Measurements from ENCODE around the gene FAM98B. TPM values are rescaled to one million over a fixed set of nuclear protein-coding genes. Genes with fewer than 3 reads are reported as not detected.
A peak's percentile ranks its signal among the peaks of the same experiment; 100 is the strongest.

FAM98B gene
- total RNA-seq, 1 donor from 2014 or later: 15.6 TPM

GRCh38 chr15:38486936-38487335, 33.0 kb downstream of the FAM98B start:
- Mint-ChIP-seq H3K9me3 (ENCODE audit: low read depth) (no peaks in the 10 kb centered on the region), H3K27ac (ENCODE audit: unreplicated experiment) (peak overlapping the region; percentile 39), H3K36me3 (ENCODE audit: low read depth) (peaks cover 2% of the 10 kb centered on the region), H3K27me3 (ENCODE audit: low read depth) (no peaks in the 10 kb centered on the region), H3K4me3 (ENCODE audit: unreplicated experiment) (no peak overlapping the region), H3K4me1 (ENCODE audit: low read depth) (peaks cover 36% of the 10 kb centered on the region)
- TF ChIP-seq CTCF (IDR thresholded peaks at IDR 0.05): no peak
- no peak for DNase-seq (ENCODE audit: low spot score)

- no peak for TF ChIP-seq CTCF (IDR thresholded peaks at IDR 0.05)
- peak overlapping the region; percentile 39 for H3K27ac Mint-ChIP-seq (ENCODE audit: unreplicated experiment)
- no peak overlapping the region for H3K4me3 Mint-ChIP-seq (ENCODE audit: unreplicated experiment)
- H3K36me3 Mint-ChIP-seq (ENCODE audit: low read depth): peaks cover 2% of the 10 kb centered on the region
- peaks cover 36% of the 10 kb centered on the region for H3K4me1 Mint-ChIP-seq (ENCODE audit: low read depth)
- no peaks in the 10 kb centered on the region for H3K9me3 Mint-ChIP-seq (ENCODE audit: low read depth)
- DNase-seq (ENCODE audit: low spot score): no peak
- no peaks in the 10 kb centered on the region for H3K27me3 Mint-ChIP-seq (ENCODE audit: low read depth)
These were observed 33.5 kb downstream of the FAM98B start for GRCh38 chr15:38487378-38487777.

GRCh38 chr15:38490242-38490922, 36.5 kb downstream of the FAM98B start:
- peak overlapping the region; percentile 44 for H3K4me3 Mint-ChIP-seq (ENCODE audit: unreplicated experiment)
- no peak for DNase-seq (ENCODE audit: low spot score)

GRCh38 chr15:38496151-38496550, 42.2 kb downstream of the FAM98B start:
- peaks cover 2% of the 10 kb centered on the region for H3K4me1 Mint-ChIP-seq (ENCODE audit: low read depth)
- H3K27me3 Mint-ChIP-seq (ENCODE audit: low read depth): no peaks in the 10 kb centered on the region
- no peaks in the 10 kb centered on the region for H3K9me3 Mint-ChIP-seq (ENCODE audit: low read depth)
- no peak for TF ChIP-seq CTCF (IDR thresholded peaks at IDR 0.05)
- no peak overlapping the region for H3K27ac Mint-ChIP-seq (ENCODE audit: unreplicated experiment)
- no peaks in the 10 kb centered on the region for H3K36me3 Mint-ChIP-seq (ENCODE audit: low read depth)
- no peak overlapping the region for H3K4me3 Mint-ChIP-seq (ENCODE audit: unreplicated experiment)
- no peak for DNase-seq (ENCODE audit: low spot score)

More at GRCh38 chr15:38490242-38490922, 36.5 kb downstream of the FAM98B start:
- Mint-ChIP-seq H3K27me3 (ENCODE audit: low read depth) (no peaks in the 10 kb centered on the region), H3K27ac (ENCODE audit: unreplicated experiment) (peak overlapping the region; percentile 62), H3K36me3 (ENCODE audit: low read depth) (peaks cover 2% of the 10 kb centered on the region), H3K9me3 (ENCODE audit: low read depth) (no peaks in the 10 kb centered on the region), H3K4me1 (ENCODE audit: low read depth) (peaks cover 36% of the 10 kb centered on the region)
- TF ChIP-seq CTCF (IDR thresholded peaks at IDR 0.05): no peak

GRCh38 chr15:38499651-38500050, 45.7 kb downstream of the FAM98B start:
- Mint-ChIP-seq H3K27me3 (ENCODE audit: low read depth) (no peaks in the 10 kb centered on the region), H3K27ac (ENCODE audit: unreplicated experiment) (no peak overlapping the region), H3K9me3 (ENCODE audit: low read depth) (no peaks in the 10 kb centered on the region), H3K4me3 (ENCODE audit: unreplicated experiment) (no peak overlapping the region), H3K4me1 (ENCODE audit: low read depth) (no peaks in the 10 kb centered on the region), H3K36me3 (ENCODE audit: low read depth) (no peaks in the 10 kb centered on the region)
- TF ChIP-seq CTCF (IDR thresholded peaks at IDR 0.05): no peak
- DNase-seq (ENCODE audit: low spot score): no peak
